KOPT-K1 (cell line): ENCODE results near the gene TMCC1.
"Not testable (repeated sequence)": the region's sequence is repeated elsewhere in the genome, so short reads cannot be mapped to it uniquely, and the experiment has no call there.

ENCODE experiments used
- H3K27ac ChIP-seq: fragments of 200-600 bp; sonication (generic); 2 replicates; pipeline ENCODE4 v1.5.1; 2016; ENCODE audit warnings: antibody characterized with exemption, mild to moderate bottlenecking, low read depth, low read length; ENCODE audit not compliant: poor library complexity, severe bottlenecking
- H3K36me3 ChIP-seq: fragments of 200-600 bp; sonication (generic); 2 replicates; pipeline ENCODE4 v1.5.1; 2017; ENCODE audit warnings: antibody characterized with exemption, mild to moderate bottlenecking, low read length, moderate library complexity; ENCODE audit not compliant: insufficient read depth
- H3K9me3 ChIP-seq: fragments of 200-600 bp; sonication (generic); 2 replicates; pipeline ENCODE4 v1.5.1; 2017; ENCODE audit warnings: antibody characterized with exemption, low read length, mild to moderate bottlenecking; ENCODE audit not compliant: insufficient read depth, poor library complexity, severe bottlenecking

Gene TMCC1

GRCh38 chr3:129835198-129835597 is 58.3 kb downstream of the TMCC1 start:
- no peaks in the 10 kb centered on the region for H3K36me3 ChIP-seq
- no peaks in the 10 kb centered on the region for H3K9me3 ChIP-seq
- H3K27ac ChIP-seq: no peak overlapping the region

DNA sequence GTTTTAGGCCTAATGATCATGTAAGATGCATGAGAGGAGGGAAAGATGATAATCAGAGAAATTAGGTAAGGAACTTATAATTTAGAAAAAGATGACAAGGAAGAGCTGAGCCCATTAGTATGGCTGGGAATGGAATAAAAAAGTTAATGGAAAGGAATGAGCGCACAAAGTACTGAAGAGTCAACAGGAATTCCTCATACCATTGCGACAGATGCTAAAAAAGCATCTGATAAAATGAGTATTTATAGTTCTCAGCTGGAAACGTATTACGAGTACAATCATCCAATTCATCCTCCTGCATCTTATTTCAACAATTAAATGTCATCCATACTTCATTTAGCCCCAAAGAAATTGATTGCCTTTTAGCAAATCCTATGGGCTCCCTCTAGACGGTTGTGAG is 58.9 kb downstream of the TMCC1 start:
- Histone ChIP-seq H3K9me3 (no peaks in the 10 kb centered on the region), H3K27ac (no peak overlapping the region), H3K36me3 (no peaks in the 10 kb centered on the region)

- H3K27ac ChIP-seq, H3K36me3 ChIP-seq, H3K9me3 ChIP-seq: not testable (repeated sequence)
Measured at GRCh38 chr3:129831942-129832341, 61.6 kb downstream of the TMCC1 start.

DNA sequence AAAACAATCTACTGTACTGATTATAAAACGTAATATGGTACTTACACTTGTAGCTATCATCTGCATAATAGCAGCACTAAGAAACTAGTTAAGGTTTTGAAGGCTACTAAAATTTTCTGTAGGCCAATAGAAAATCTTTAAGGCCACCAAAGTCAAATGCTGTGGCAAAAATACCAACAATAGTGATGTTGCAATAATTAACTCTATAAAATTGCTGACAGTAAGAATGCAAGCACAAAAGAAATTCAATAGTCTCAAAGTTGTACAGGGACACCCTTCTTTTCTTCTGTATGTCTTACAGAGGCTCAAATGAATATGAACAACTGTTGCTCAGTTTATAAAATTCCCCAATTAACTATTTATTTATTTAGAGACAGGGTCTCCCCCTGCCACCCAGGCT is 62.0 kb downstream of the TMCC1 start:
- Histone ChIP-seq H3K36me3 (no peaks in the 10 kb centered on the region), H3K27ac (no peak overlapping the region), H3K9me3 (no peaks in the 10 kb centered on the region)

DNA sequence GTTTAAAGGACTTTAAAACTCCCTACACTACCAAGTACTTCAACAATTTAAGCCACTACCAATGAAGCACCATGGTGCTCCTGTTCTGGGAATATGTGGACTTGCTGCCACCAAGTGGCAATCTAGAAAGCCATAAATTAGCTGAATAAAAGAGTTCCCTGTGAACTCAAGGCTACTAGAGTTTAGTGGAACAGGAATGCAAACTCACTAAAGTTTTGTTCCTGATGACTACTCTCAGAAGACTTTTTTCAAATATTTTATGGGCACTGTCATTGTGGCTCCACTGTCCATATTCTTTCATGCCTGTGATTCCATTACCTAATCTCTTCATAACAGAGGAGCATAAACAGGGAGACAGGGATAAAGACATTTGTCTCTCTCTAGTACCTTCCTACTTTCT is 63.9 kb downstream of the TMCC1 start:
- H3K27ac ChIP-seq: no peak overlapping the region
- no peaks in the 10 kb centered on the region for H3K9me3 ChIP-seq

DNA sequence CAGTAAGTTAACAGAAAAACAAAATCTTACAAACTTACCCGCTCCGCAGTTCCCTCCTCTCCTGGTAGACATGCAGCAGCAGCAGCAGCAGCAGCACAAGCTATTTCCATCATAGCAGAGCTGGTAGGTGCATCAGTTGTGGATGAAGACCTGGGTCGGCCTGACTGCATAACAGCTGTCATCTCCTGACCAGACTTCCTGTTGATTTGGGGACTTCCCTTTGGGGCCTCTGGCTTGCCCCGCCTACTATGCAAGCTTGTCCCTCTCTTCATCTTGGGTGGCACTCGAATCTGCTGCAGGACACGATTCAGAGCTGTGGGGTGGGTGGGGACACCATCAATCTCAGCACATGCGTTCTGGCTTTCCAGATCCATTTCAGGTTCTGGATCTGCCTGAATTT is 65.7 kb downstream of the TMCC1 start:
- Histone ChIP-seq H3K27ac (no peak overlapping the region), H3K36me3 (no peaks in the 10 kb centered on the region), H3K9me3 (no peaks in the 10 kb centered on the region)

More for the DNA sequence above, 63.9 kb downstream of the TMCC1 start:
- H3K36me3 ChIP-seq: no peaks in the 10 kb centered on the region

DNA sequence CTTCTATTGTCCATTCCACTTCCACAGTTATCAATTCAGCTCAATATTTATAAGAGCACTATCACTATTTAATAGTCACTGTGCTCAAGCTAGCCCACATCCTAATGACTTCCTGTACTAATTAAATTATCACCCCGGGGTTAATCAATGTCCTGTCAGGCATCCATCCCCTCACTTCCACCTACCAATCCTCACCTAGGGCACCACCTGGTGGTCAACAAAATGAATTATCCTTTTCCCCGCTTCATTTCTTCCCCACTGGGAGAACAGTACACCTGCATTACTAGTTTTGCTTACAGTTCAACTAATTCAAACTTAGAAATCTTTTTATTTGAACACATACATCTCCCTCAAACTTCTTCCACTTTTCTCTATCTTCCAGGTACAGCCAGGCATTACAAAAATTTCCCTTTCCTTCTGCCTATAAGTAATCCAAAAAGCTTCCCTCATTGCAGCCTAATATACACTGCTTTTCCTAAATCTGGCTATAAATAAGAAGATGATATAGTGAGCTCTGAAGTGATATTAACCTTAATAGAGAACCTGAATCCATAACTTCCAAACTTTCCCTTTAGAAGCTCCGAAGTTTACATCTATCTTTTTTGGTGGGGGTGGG is 68.5 kb downstream of the TMCC1 start:
- H3K9me3 ChIP-seq: no peaks in the 10 kb centered on the region
- no peaks in the 10 kb centered on the region for H3K36me3 ChIP-seq
- H3K27ac ChIP-seq: no peak overlapping the region

DNA sequence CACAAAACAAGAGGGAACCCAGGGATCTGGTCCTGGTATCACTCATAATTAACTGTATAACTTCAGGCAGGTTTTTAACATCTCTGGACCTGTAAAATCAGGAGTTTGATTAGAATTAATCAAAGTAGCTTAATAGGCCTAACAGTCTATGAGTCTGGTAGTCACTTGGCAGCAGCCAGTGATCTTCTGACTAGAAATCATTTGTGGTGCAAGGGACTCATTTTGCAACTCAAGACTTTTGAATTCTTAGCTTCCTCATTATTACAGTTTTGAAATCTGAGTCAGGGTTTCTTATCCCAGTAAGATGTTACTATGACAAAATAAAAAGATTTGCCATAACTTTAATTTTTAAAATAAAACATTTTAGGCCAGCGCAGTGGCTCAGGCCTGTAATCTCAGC is 70.8 kb downstream of the TMCC1 start:
- Histone ChIP-seq H3K27ac (no peak overlapping the region), H3K36me3 (no peaks in the 10 kb centered on the region), H3K9me3 (no peaks in the 10 kb centered on the region)

GRCh38 chr3:129822241-129822640 is 71.3 kb downstream of the TMCC1 start:
- Histone ChIP-seq H3K36me3 (no peaks in the 10 kb centered on the region), H3K27ac (no peak overlapping the region)

GRCh38 chr3:129820587-129820986 is 72.9 kb downstream of the TMCC1 start:
- Histone ChIP-seq H3K36me3 (no peaks in the 10 kb centered on the region), H3K27ac (no peak overlapping the region), H3K9me3 (no peaks in the 10 kb centered on the region)

More at GRCh38 chr3:129822241-129822640, 71.3 kb downstream of the TMCC1 start:
- H3K9me3 ChIP-seq: no peaks in the 10 kb centered on the region

DNA sequence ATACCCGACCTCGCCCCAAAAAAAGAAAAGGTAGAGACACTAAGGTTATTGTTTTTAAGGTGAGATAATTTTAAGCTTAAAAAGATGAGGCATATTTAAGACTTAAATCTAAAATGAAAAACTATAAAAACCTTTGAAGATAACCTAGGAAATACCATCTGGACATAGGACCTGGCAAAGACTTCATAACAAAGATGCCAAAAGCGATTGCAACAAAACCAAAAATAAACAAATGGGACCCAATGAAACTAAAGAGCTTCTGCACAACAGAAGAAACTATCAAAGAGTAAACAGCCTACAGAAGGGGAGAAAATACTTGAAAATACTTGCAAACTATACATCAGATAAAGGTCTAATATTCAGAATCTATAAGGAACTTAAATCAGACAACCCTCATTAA is 80.9 kb downstream of the TMCC1 start:
- Histone ChIP-seq H3K9me3 (no peaks in the 10 kb centered on the region), H3K27ac (no peak overlapping the region), H3K36me3 (no peaks in the 10 kb centered on the region)

DNA sequence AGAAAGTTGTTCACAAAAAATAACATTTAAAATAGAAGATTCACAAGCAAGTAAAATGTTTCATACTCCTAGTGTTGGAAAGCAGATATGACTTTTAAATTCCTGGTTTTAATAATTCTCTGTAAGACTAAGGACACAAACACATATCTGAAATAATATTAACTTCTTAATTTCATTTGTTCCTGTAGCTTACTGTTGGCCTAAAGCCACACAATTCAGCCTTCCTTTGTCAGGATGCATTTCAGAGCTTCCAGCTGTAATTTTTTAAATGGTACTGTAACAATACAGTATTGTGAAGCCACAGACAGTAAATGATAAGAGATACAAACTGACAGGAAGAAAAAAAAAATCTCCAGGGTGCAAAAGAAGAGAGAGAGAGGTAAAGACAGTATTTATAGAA is 84.2 kb downstream of the TMCC1 start:
- H3K36me3 ChIP-seq: no peaks in the 10 kb centered on the region
- no peaks in the 10 kb centered on the region for H3K9me3 ChIP-seq
- no peak overlapping the region for H3K27ac ChIP-seq

GRCh38 chr3:129796146-129796545 is 97.4 kb downstream of the TMCC1 start:
- Histone ChIP-seq H3K9me3 (no peaks in the 10 kb centered on the region), H3K27ac (no peak overlapping the region), H3K36me3 (no peaks in the 10 kb centered on the region)

DNA sequence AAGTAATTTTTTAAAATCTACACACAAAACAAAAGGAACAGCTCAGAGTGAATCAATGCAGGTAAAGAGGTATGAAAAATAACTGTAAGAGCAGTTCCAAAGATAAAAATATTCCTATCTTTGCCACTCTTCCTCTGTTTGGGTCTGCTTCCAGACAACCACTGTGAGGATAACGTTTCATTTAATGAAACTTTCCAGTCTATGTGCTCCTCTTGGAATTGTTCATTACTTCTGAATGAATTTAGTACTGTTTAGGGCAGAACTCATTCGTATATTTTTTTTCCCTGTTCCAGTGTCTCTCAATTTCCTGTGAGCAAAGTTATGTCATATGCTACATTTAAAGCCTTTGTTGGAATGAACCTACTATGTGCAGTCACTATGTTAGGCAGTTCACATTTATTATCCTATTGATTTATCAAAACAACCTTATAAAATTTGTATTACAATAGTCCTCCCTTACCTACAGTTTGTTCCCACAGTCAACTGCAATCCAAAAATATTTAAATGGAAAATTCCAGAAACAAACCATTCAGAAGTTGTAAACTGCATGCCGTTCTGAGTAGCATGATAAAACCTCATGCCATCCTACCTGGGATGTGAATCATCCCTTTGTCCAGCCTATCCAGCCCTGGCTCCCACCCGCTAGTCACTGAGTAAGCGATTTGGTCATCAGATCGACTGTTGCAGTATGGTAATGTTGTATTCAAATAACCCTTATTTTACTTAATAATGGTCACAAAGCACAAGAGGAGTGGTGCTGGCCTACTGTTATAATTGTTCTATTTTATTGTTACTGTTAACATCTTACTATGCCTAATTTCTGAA is 98.1 kb downstream of the TMCC1 start:
- no peaks in the 10 kb centered on the region for H3K36me3 ChIP-seq
- H3K9me3 ChIP-seq: no peaks in the 10 kb centered on the region
- H3K27ac ChIP-seq: no peak overlapping the region

DNA sequence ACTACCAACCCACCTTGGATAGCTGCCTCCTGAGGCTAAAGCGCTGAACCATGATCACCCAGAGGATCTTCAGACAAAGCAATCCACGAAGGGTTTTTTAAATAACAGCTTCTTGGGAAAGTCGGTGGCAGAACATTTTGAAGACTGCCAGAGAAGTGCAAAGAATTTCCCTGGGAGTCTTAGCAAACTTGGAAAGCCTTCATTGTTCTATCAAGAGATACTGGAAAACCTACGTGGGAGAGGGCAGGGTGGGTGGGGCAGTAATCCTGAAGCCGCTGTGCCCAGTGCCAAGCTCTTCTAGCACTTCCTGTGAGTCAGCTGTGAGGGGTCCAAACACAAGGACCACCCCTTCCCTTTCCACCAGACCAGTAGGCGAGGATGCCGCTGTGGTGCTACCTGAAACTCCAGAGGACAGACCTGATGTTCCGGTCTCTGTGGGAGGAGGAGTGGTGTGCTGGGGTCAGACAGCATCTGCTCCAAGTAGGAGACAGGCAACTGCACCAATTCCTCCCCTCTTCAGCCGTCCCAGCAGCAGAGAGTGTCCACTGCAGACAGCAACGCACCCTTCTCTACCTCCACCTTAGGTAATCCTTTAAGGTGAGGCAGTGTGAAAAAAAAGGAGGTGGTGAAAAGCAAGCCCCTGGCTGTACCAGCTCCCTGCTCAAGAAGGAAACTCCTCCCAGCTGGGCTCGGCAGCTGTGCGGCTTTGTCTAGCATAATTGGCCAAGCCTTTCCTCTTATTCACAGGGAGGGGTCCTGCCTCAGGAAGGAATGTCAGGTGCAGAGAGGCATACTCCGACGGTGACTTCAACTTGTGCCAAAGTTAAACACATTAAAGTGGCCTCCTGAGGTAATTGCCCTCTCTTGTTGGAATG is 99.0 kb downstream of the TMCC1 start:
- Histone ChIP-seq H3K27ac (no peak overlapping the region), H3K36me3 (no peaks in the 10 kb centered on the region), H3K9me3 (no peaks in the 10 kb centered on the region)
